Measurements from ENCODE around the gene CSAD. TPM values are rescaled to one million over a fixed set of nuclear protein-coding genes. Genes with fewer than 3 reads are reported as not detected.

Gene CSAD
- total RNA-seq, 1 donor from 2014 or later, result 10.4 TPM

- TF ChIP-seq CTCF (conservative IDR thresholded peaks at IDR 0.05; ENCODE audit: low read depth, low read length), result no peak
- peak; percentile 23 for DNase-seq (ENCODE audit: low read depth)
- H3K4me3 ChIP-seq (ENCODE audit: low read depth, low read length), result no peak overlapping the region
Measured at GRCh38 chr12:53145383-53146260, 35.1 kb downstream of the CSAD start.

GRCh38 chr12:53143355-53143754 is 37.4 kb downstream of the CSAD start:
- TF ChIP-seq CTCF (conservative IDR thresholded peaks at IDR 0.05; ENCODE audit: low read depth, low read length), result no peak
- DNase-seq (ENCODE audit: low read depth), result no peak
- H3K4me3 ChIP-seq (ENCODE audit: low read depth, low read length), result no peak overlapping the region

GRCh38 chr12:53133722-53134121 is 47.0 kb downstream of the CSAD start:
- no peak for TF ChIP-seq CTCF (conservative IDR thresholded peaks at IDR 0.05; ENCODE audit: low read depth, low read length)
- H3K4me3 ChIP-seq (ENCODE audit: low read depth, low read length), result no peak overlapping the region
- DNase-seq (ENCODE audit: low read depth), result no peak

GRCh38 chr12:53131844-53132243 is 48.9 kb downstream of the CSAD start:
- TF ChIP-seq CTCF (conservative IDR thresholded peaks at IDR 0.05; ENCODE audit: low read depth, low read length), result no peak
- no peak overlapping the region for H3K4me3 ChIP-seq (ENCODE audit: low read depth, low read length)
- DNase-seq (ENCODE audit: low read depth), result no peak

GRCh38 chr12:53128780-53129569 is 51.8 kb downstream of the CSAD start:
- no peak for DNase-seq (ENCODE audit: low read depth)
- no peak overlapping the region for H3K4me3 ChIP-seq (ENCODE audit: low read depth, low read length)
- TF ChIP-seq CTCF (conservative IDR thresholded peaks at IDR 0.05; ENCODE audit: low read depth, low read length), result no peak

- no peak for DNase-seq (ENCODE audit: low read depth)
- TF ChIP-seq CTCF (conservative IDR thresholded peaks at IDR 0.05; ENCODE audit: low read depth, low read length), result no peak
- H3K4me3 ChIP-seq (ENCODE audit: low read depth, low read length), result no peak overlapping the region
Measured at GRCh38 chr12:53127169-53127568, 53.6 kb downstream of the CSAD start.

All from epithelial cell of proximal tubule (primary cell).